Tibial nerve (tissue), 4 donors: ENCODE data around the gene RAP2C.

Experiments
- CTCF ChIP-seq, 5 experiments: fragments of 200-600 bp in 3 of 5; fragments of 450-650 bp in 2 of 5; sonication (generic) in 3 of 5; IDR thresholded peaks; one replicate each; pipeline ENCODE4 v1.5.1; 2016 to 2019; ENCODE audit warnings: antibody characterized with exemption in 5 of 5, mild to moderate bottlenecking in 3 of 5, moderate library complexity in 2 of 5
- EP300 ChIP-seq, 2 donors: sonication (generic); formaldehyde crosslinking; IDR thresholded peaks; one replicate each; pipeline ENCODE4 v1.6.1; 2017; ENCODE audit warnings: antibody characterized with exemption in 2 of 2, mild to moderate bottlenecking in 1 of 2
- POLR2A ChIP-seq, 2 donors: fragments of 450-650 bp; IDR thresholded peaks; one replicate each; pipeline ENCODE4 v1.6.1; 2017; ENCODE audit warnings: antibody characterized with exemption in 2 of 2, mild to moderate bottlenecking in 2 of 2, moderate library complexity in 2 of 2

- TF ChIP-seq CTCF (IDR thresholded peaks at IDR 0.05) (no peak), EP300 (IDR thresholded peaks at IDR 0.05) (no peak), POLR2A (IDR thresholded peaks at IDR 0.05) (no peak)
Measured at GRCh38 chrX:132171881-132172280, 47.4 kb downstream of the RAP2C start.
